ENCODE data around the gene XPNPEP3.

DNA sequence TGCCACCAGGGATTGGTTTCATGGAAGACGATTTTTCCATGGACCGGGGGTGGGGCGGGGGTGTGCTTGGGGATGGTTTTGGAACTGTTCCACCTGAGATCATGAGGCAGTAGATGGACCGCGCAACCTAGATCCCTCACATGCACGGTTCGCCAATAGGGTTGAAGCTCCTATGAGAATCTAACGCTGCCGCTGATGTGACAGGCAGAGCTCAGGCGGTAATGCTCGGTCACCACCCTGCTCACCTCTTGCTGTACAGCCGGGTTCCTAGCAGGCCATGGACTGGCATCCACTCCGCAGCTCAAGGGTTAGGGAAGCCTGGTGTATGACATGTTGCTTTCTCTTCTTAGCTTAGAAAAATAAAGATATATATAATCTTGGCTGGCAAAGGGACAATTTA lies 116.2 kb downstream of the XPNPEP3 start:
- no peak for TF ChIP-seq CTCF (IDR thresholded peaks at IDR 0.05; ENCODE audit: low read depth, low read length)
- TF ChIP-seq POLR2A (IDR thresholded peaks at IDR 0.05; ENCODE audit: extremely low read depth, insufficient read length), result no peak
- TF ChIP-seq, protein P1, sequence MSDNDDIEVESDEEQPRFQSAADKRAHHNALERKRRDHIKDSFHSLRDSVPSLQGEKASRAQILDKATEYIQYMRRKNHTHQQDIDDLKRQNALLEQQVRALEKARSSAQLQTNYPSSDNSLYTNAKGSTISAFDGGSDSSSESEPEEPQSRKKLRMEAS (IDR thresholded peaks at IDR 0.05; ENCODE audit: low read depth, low read length), result no peak

Data from NB4 (cell line).